H9 (cell line): ENCODE measurements around the gene EPPIN. TPM values are rescaled to one million over a fixed set of nuclear protein-coding genes. Genes with fewer than 3 reads are reported as not detected.

ENCODE experiments used
- DNase-seq: peaks from one replicate; pipeline ENCODE4 v3.0.0-alpha.2; 2017
- H2AFZ ChIP-seq: one replicate; pipeline ENCODE4 v1.6.1; 2013; ENCODE audit warnings: mild to moderate bottlenecking, low read length, control low read depth, moderate library complexity
- H2AK5ac ChIP-seq: 2 replicates; pipeline ENCODE4 v1.6.1; 2013; ENCODE audit warnings: low read length, control low read depth, mixed read lengths; ENCODE audit not compliant: insufficient read length
- H2BK120ac ChIP-seq: one replicate; pipeline ENCODE4 v1.6.1; 2013; ENCODE audit warnings: low read depth, mild to moderate bottlenecking, low read length, control low read depth, inconsistent platforms; ENCODE audit not compliant: poor library complexity, severe bottlenecking
- H2BK12ac ChIP-seq: 2 replicates; pipeline ENCODE4 v1.6.1; 2013; ENCODE audit warnings: low read length, control low read depth, mixed read lengths, low read depth; ENCODE audit not compliant: insufficient read length
- H2BK15ac ChIP-seq: 2 replicates; pipeline ENCODE4 v1.6.1; 2013; ENCODE audit warnings: low read depth, low read length, control low read depth
- H2BK20ac ChIP-seq: one replicate; pipeline ENCODE4 v1.6.1; 2013; ENCODE audit warnings: low read depth, mild to moderate bottlenecking, low read length, control low read depth, inconsistent platforms; ENCODE audit not compliant: poor library complexity, severe bottlenecking
- H2BK5ac ChIP-seq: 2 replicates; pipeline ENCODE4 v1.6.1; 2013; ENCODE audit warnings: low read length, control low read depth, mixed read lengths; ENCODE audit not compliant: insufficient read length
- H3K14ac ChIP-seq: 2 replicates; pipeline ENCODE4 v1.6.1; 2013; ENCODE audit warnings: low read length, control low read depth; ENCODE audit not compliant: insufficient read depth
- H3K18ac ChIP-seq: 2 replicates; pipeline ENCODE4 v1.6.1; 2013; ENCODE audit warnings: low read depth, mild to moderate bottlenecking, mixed read lengths, low read length, control low read depth; ENCODE audit not compliant: insufficient read length
- H3K23ac ChIP-seq: 2 replicates; pipeline ENCODE4 v1.6.1; 2013; ENCODE audit warnings: low read length, control low read depth, mixed read lengths, low read depth; ENCODE audit not compliant: insufficient read length
- H3K23me2 ChIP-seq: 2 replicates; pipeline ENCODE4 v1.6.1; 2013; ENCODE audit warnings: low read depth, mild to moderate bottlenecking, mixed read lengths, low read length, control low read depth; ENCODE audit not compliant: insufficient read length, poor library complexity, severe bottlenecking
- H3K27ac ChIP-seq: 2 replicates; pipeline ENCODE4 v1.5.1; 2013; ENCODE audit warnings: low read length, control low read depth, mixed read lengths, low read depth; ENCODE audit not compliant: insufficient read length
- H3K27me3 ChIP-seq: 2 replicates; pipeline ENCODE4 v1.6.1; 2013; ENCODE audit warnings: low read length, control low read depth, inconsistent platforms; ENCODE audit not compliant: insufficient read depth
- H3K4ac ChIP-seq: 2 replicates; pipeline ENCODE4 v1.6.1; 2013; ENCODE audit warnings: low read depth, mild to moderate bottlenecking, control low read depth, inconsistent platforms, low read length, moderate library complexity
- H3K4me1 ChIP-seq: 2 replicates; pipeline ENCODE4 v1.6.1; 2013; ENCODE audit warnings: low read length, control low read depth, inconsistent platforms; ENCODE audit not compliant: insufficient read depth
- H3K4me2 ChIP-seq: 2 replicates; pipeline ENCODE4 v1.6.1; 2013; ENCODE audit warnings: low read length, control low read depth, mixed read lengths; ENCODE audit not compliant: insufficient read length, insufficient read depth
- H3K56ac ChIP-seq: 2 replicates; pipeline ENCODE4 v1.6.1; 2013; ENCODE audit warnings: low read depth, mild to moderate bottlenecking, mixed read lengths, low read length, control low read depth; ENCODE audit not compliant: insufficient read length
- H3K79me1 ChIP-seq: 2 replicates; pipeline ENCODE4 v1.6.1; 2013; ENCODE audit warnings: low read depth, mild to moderate bottlenecking, moderate library complexity, low read length, control low read depth, inconsistent platforms; ENCODE audit not compliant: insufficient read depth, poor library complexity, severe bottlenecking
- H3K79me2 ChIP-seq: 2 replicates; pipeline ENCODE4 v1.6.1; 2013; ENCODE audit warnings: low read length, control low read depth, inconsistent platforms; ENCODE audit not compliant: insufficient read depth
- H3K9ac ChIP-seq: 2 replicates; pipeline ENCODE4 v1.6.1; 2013; ENCODE audit warnings: low read length, control low read depth, mixed read lengths; ENCODE audit not compliant: insufficient read length; ENCODE audit errors: extremely low read depth
- H3K9me3 ChIP-seq: one replicate; pipeline ENCODE4 v1.6.1; 2013; ENCODE audit warnings: low read depth, low read length, inconsistent platforms; ENCODE audit not compliant: control insufficient read depth
- H3T11ph ChIP-seq: one replicate; pipeline ENCODE4 v1.6.1; 2013; ENCODE audit warnings: mild to moderate bottlenecking, low read length, control low read depth, inconsistent platforms
- H4K20me1 ChIP-seq: one replicate; pipeline ENCODE4 v1.6.1; 2013; ENCODE audit not compliant: control insufficient read depth, insufficient read length, insufficient read depth
- H4K5ac ChIP-seq: 2 replicates; pipeline ENCODE4 v1.6.1; 2013; ENCODE audit warnings: low read depth, mild to moderate bottlenecking, mixed read lengths, low read length, control low read depth; ENCODE audit not compliant: insufficient read length
- H4K8ac ChIP-seq: replicated peaks from 2 replicates; pipeline ENCODE4 v1.6.1; 2013; ENCODE audit warnings: low read length, control low read depth, mixed read lengths, low read depth; ENCODE audit not compliant: insufficient read length
- H4K91ac ChIP-seq: 2 replicates; pipeline ENCODE4 v1.6.1; 2013; ENCODE audit warnings: low read depth, mild to moderate bottlenecking, moderate library complexity, mixed read lengths, low read length, control low read depth; ENCODE audit not compliant: insufficient read length
- H3K27ac Mint-ChIP-seq, 3 experiments: 2 replicates in 2 of 3; 3 replicates in 1 of 3; pipeline ENCODE4 v1.8.0; 2020 to 2021; ENCODE audit warnings: mixed read lengths in 3 of 3, mild to moderate bottlenecking in 1 of 3, moderate library complexity in 1 of 3
- H3K27me3 Mint-ChIP-seq: 2 replicates; pipeline ENCODE4 v1.8.0; 2021; ENCODE audit warnings: low read depth, mild to moderate bottlenecking, moderate library complexity, mixed read lengths
- H3K36me3 Mint-ChIP-seq, 3 experiments: 2 replicates in 2 of 3; 3 replicates in 1 of 3; pipeline ENCODE4 v1.8.0; 2020 to 2021; ENCODE audit warnings: low read depth in 3 of 3, mixed read lengths in 3 of 3; ENCODE audit not compliant: insufficient read depth in 1 of 3
- H3K4me1 Mint-ChIP-seq, 2 experiments: 2 replicates each; pipeline ENCODE4 v1.8.0; 2020; ENCODE audit warnings: mixed read lengths in 2 of 2
- H3K4me3 Mint-ChIP-seq, 2 experiments: 2 replicates in 1 of 2; 3 replicates in 1 of 2; pipeline ENCODE4 v1.8.0; 2020 to 2021; ENCODE audit warnings: mild to moderate bottlenecking in 2 of 2, mixed read lengths in 2 of 2, moderate library complexity in 1 of 2
- H3K9me3 Mint-ChIP-seq, 2 experiments: 2 replicates in 1 of 2; 3 replicates in 1 of 2; pipeline ENCODE4 v1.8.0; 2020; ENCODE audit warnings: mild to moderate bottlenecking in 2 of 2, mixed read lengths in 2 of 2, moderate library complexity in 1 of 2
- WGBS: extraction: QIAGEN DNeasy Blood & Tissue Kit; methylation state at CpG from one replicate; pipeline ENCODE4 v1.1.7; 2013; ENCODE audit warnings: missing lambda C conversion rate, low lambda C conversion rate, mixed read lengths; ENCODE audit not compliant: insufficient read length; ENCODE audit errors: extremely low coverage; 5-methylcytosine and 5-hydroxymethylcytosine counted together
- total RNA-seq: library from RNA; stranded (reverse); gene quantifications from 2 replicates; pipeline ENCODE4 v1.2.1, GENCODE V29; 2021
- TF ChIP-seq, protein P1 (sequence below): fragments of 200-600 bp; sonication (generic); conservative IDR thresholded peaks from 3 replicates; pipeline ENCODE4 v1.8.0; 2021; ENCODE audit warnings: antibody characterized with exemption, mild to moderate bottlenecking

EPPIN gene
- total RNA-seq, 1 experiment from 2014 or later = not detected

DNA sequence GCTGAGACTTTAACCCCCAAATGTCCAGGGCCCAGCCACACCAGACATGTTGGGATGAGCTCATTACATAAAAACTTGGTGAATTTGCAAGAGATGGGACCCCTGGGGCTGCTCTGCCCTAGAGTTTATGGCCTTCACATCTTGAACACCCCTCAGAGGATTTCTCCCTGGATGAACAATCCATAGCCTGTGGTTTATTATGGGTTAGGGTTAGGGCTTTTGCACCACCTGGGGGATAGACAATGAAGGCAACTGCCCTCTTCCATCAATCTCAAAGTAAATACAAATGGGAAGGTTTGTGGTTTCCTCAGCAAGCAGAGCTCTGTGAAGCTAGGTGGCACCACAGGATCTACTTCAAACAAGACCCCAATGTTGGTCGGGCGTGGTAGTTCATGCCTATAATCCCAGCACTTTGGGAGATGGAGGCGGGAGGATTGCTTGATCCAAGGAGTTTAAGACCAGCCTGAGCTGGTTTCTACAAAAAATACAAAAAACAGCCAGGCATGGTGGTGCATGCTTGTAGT is 49.2 kb downstream of the EPPIN start:
- Histone ChIP-seq H3K9me3 (no peaks in the 10 kb centered on the region), H3K4me1 (no peaks in the 10 kb centered on the region), H4K8ac (no peak overlapping the region), H2BK120ac (no peak overlapping the region), H3K4ac (no peak overlapping the region), H2BK12ac (no peak overlapping the region), H3K23ac (no peak overlapping the region), H3K14ac (no peak overlapping the region), H4K20me1 (no peaks in the 10 kb centered on the region), H2AK5ac (no peak overlapping the region), H4K91ac (no peak overlapping the region), H3K27ac (no peak overlapping the region), H2BK5ac (no peak overlapping the region), H3K18ac (no peak overlapping the region), H3K27me3 (no peaks in the 10 kb centered on the region), H3K23me2 (no peaks in the 10 kb centered on the region), H2BK15ac (no peak overlapping the region), H3K9ac (no peak overlapping the region), H2BK20ac (no peak overlapping the region), H2AFZ (no peak overlapping the region), H3K79me1 (no peaks in the 10 kb centered on the region), H3K79me2 (no peaks in the 10 kb centered on the region), H4K5ac (no peak overlapping the region), H3K4me2 (no peak overlapping the region), H3T11ph (no peak overlapping the region), H3K56ac (no peak overlapping the region)
- no CpG with 5 or more reads among the region's 3 CpGs for WGBS
- DNase-seq = no peak
- no peaks in the 10 kb centered on the region for H3K9me3 Mint-ChIP-seq
- H3K4me1 Mint-ChIP-seq = peaks cover 6 to 7% of the 10 kb centered on the region in 2 experiments
- TF ChIP-seq, protein P1, sequence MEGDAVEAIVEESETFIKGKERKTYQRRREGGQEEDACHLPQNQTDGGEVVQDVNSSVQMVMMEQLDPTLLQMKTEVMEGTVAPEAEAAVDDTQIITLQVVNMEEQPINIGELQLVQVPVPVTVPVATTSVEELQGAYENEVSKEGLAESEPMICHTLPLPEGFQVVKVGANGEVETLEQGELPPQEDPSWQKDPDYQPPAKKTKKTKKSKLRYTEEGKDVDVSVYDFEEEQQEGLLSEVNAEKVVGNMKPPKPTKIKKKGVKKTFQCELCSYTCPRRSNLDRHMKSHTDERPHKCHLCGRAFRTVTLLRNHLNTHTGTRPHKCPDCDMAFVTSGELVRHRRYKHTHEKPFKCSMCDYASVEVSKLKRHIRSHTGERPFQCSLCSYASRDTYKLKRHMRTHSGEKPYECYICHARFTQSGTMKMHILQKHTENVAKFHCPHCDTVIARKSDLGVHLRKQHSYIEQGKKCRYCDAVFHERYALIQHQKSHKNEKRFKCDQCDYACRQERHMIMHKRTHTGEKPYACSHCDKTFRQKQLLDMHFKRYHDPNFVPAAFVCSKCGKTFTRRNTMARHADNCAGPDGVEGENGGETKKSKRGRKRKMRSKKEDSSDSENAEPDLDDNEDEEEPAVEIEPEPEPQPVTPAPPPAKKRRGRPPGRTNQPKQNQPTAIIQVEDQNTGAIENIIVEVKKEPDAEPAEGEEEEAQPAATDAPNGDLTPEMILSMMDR = peak; percentile 26; the same call in 1 of the 3 replicates
- peaks cover 7% of the 10 kb centered on the region for H3K27me3 Mint-ChIP-seq
- no peak overlapping the region for H3K4me3 Mint-ChIP-seq
- H3K27ac Mint-ChIP-seq = no peak overlapping the region
- H3K36me3 Mint-ChIP-seq = no peaks in the 10 kb centered on the region
